Esophagus squamous epithelium (tissue), 5 donors: Measurements from ENCODE around the gene PPIAL4G. TPM values are rescaled to one million over a fixed set of nuclear protein-coding genes. Genes with fewer than 3 reads are reported as not detected.
"Not testable (repeated sequence)": the region's sequence is repeated elsewhere in the genome, so short reads cannot be mapped to it uniquely, and the experiment has no call there.

Experiments used
- DNase-seq: peaks from one replicate; lab custom pipeline; 2025; lab: John Stamatoyannopoulos, UW
- H3K27ac ChIP-seq, 4 donors: fragments of 200-600 bp; sonication (generic); one replicate each; pipeline ENCODE4 v1.5.1; 2016 to 2019; ENCODE audit warnings: mild to moderate bottlenecking in 1 of 4
- H3K27me3 ChIP-seq, 4 donors: fragments of 200-600 bp; sonication (generic); 1 replicate in 3 of 4; 2 replicates in 1 of 4; pipeline versions ENCODE4 v1.5.1 to v1.6.0; 2017 to 2021; ENCODE audit warnings: antibody characterized with exemption in 1 of 4
- H3K36me3 ChIP-seq, 3 donors: fragments of 200-600 bp; sonication (generic); one replicate each; pipeline ENCODE4 v1.5.1; 2016 to 2019
- H3K4me1 ChIP-seq, 3 donors: fragments of 200-600 bp; sonication (generic); one replicate each; pipeline ENCODE4 v1.5.1; 2017 to 2019
- H3K4me3 ChIP-seq, 4 donors: fragments of 200-600 bp; sonication (generic); 1 replicate in 3 of 4; 2 replicates in 1 of 4; pipeline ENCODE4 v1.5.1; 2016 to 2019; ENCODE audit warnings: mild to moderate bottlenecking in 2 of 4, moderate library complexity in 1 of 4
- H3K9me3 ChIP-seq, 3 donors: fragments of 200-600 bp; sonication (generic); one replicate each; pipeline ENCODE4 v1.5.1; 2016 to 2019
- POLR2A ChIP-seq, 4 donors: fragments of 450-650 bp; IDR thresholded peaks; one replicate each; pipeline ENCODE4 v1.6.1; 2017; ENCODE audit warnings: antibody characterized with exemption in 4 of 4, mild to moderate bottlenecking in 4 of 4, moderate library complexity in 3 of 4
- WGBS, 2 donors: methylation state at CpG; one replicate each; pipeline ENCODE4 v1.1.5; 2018; 5-methylcytosine and 5-hydroxymethylcytosine counted together
- intact Hi-C: fragments of 100-400 bp; cut with DNase I; formaldehyde crosslinking; loops from one replicate; pipeline ENCODE4 v1.15.0; 2022
- total RNA-seq, 4 donors: library from RNA; depleted of rRNA; stranded (reverse); fragments of >200 nt; gene quantifications; one replicate each; pipeline ENCODE4 v1.1.0, GENCODE V29; 2016
- TF ChIP-seq, protein P1 (sequence below), 6 experiments: fragments of 450-650 bp in 4 of 6; fragments of 200-600 bp in 2 of 6; sonication (generic) in 2 of 6; IDR thresholded peaks; one replicate each; pipeline ENCODE4 v1.5.1; 2016 to 2019; ENCODE audit warnings: antibody characterized with exemption in 6 of 6, mild to moderate bottlenecking in 4 of 6, moderate library complexity in 4 of 6
- donor health status: DM: yes; HTN: yes; CAD: no.

The PPIAL4G gene
- not detected for total RNA-seq

DNA sequence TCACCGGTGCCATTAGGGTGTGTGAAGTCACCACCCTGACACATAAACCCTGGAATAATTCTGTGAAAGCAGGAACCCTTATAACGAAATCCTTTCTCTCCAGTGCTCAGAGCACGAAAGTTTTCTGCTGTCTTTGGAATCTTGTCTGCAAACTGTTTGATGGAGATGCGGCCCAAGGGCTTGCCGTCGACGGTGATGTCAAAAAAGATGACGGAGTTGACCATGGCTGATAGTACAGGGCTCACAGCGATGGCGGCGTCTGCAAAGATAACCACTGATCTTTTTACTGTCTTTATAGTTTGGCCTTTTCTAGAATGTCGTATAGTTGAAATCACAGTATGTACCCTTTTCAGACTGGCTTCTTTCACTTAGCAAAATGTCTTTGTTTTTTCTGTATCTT is at the start of gene PPIAL4G:
Gene PPIAL4G (minus strand): TSS at position 274 of the 400 bp plus-strand sequence. CDS start 50 bp downstream, at position 224.
- H3K36me3 ChIP-seq, H3K9me3 ChIP-seq, DNase-seq, intact Hi-C loops, H3K4me3 ChIP-seq, H3K27ac ChIP-seq, H3K4me1 ChIP-seq, H3K27me3 ChIP-seq: not testable (repeated sequence)
- WGBS, 2 donors: 93 to 96% methylated on average over 8 to 11 of the region's 12 CpGs

DNA sequence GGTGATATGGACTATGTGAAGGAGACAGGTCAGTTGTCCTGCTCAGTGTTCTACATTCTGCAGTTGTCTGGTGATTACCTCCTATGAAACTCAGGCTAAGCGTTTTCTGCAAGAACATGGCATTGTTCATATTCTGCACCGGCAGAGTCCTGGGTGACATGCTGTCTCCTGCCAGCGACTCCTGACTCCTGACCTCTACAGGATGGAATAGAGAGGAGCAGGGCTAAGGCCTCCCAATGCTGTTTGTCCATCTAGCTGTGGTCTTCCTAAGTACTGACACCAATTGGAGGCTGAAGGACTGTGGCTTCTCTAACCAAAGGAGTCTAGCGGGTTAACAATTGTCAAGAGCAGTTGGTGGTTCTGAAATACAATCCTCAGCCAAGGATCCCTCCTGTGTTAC is 49.1 kb upstream of the PPIAL4G start:
- WGBS, 2 donors: no CpG with 5 or more reads among the region's 4 CpGs
- H3K9me3 ChIP-seq, H3K27ac ChIP-seq, intact Hi-C loops, H3K27me3 ChIP-seq, H3K4me3 ChIP-seq, H3K4me1 ChIP-seq, DNase-seq: not testable (repeated sequence)
- H3K36me3 ChIP-seq: peaks cover 0 to 14% (median 0%) of the 10 kb centered on the region in 3 donors

DNA sequence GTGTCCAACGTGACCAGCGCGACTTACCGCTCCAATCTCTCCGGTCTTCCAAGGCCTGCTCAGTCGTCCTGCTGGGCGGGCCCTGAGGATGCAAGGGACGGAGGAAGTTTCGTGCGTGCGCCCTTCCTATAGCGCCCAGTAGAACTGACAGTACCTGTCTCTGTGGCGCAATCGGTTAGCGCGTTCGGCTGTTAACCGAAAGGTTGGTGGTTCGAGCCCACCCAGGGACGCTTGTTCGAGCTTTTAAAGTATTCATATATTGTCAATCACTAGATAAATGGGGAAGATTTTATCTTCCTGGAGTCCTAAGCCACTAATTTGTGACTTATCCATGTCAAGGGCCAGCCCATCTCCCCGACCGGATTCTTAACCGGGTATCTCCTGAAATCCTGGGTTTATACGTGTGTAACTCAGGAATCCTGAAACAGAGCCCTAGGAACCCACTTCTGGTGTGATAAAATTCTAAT is 46.0 kb upstream of the PPIAL4G start:
- H3K36me3 ChIP-seq, DNase-seq, H3K9me3 ChIP-seq, intact Hi-C loops, H3K27me3 ChIP-seq, H3K4me1 ChIP-seq: not testable (repeated sequence)
- Histone ChIP-seq H3K27ac (peak overlapping the region in 3 of 4 donors; percentile 58 to 65 (median 61)), H3K4me3 (peak overlapping the region; percentile 16 to 54 (median 36))
- 2 to 10% methylated on average over 4 to 20 of the region's 25 CpGs for WGBS, 2 donors

DNA sequence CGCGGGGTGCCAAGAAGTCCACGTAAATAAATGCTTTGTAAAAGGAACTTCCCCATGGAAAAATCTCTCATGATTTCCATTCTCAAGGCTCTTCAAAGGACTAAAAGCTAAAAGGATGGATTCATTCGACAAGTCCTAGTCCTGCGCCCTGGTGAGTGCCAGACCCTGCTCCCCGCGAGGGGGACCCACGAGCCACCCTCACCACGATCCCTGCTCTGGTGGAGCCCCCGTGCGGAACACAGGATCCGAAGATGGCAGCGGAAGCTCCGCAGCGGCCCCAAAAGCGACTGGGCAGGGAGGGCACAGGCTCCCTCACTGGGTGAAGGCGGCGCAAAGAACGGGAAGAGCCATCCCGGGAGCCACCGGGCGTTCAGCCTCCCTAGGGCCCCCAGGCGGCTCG is 45.5 kb upstream of the PPIAL4G start:
- H3K27me3 ChIP-seq, H3K4me1 ChIP-seq, H3K36me3 ChIP-seq, H3K9me3 ChIP-seq, intact Hi-C loops, DNase-seq: not testable (repeated sequence)
- peak overlapping the region in 3 of 4 donors; percentile 30 to 65 (median 58) for H3K27ac ChIP-seq
- peak overlapping the region; percentile 16 to 54 (median 36) for H3K4me3 ChIP-seq
- WGBS, 2 donors: no CpG with 5 or more reads among the region's 24 CpGs

DNA sequence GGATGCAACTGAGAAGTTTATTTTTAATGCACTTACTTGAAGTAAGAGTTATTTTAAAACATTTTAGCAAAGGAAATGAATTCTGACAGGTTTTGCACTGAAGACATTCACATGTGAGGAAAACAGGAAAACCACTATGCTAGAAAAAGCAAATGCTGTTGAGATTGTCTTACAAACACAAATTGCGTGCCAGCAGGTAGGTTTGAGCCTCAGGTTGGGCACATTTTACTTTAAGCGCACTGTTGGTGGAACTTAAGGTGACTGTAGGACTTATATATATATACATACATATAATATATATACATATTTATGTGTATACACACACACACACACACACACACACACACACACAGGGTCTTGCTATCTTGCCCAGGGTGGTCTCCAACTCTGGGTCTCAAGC is 43.5 kb upstream of the PPIAL4G start:
- H3K4me3 ChIP-seq, intact Hi-C loops, H3K4me1 ChIP-seq, H3K27me3 ChIP-seq, H3K27ac ChIP-seq, DNase-seq, H3K36me3 ChIP-seq, H3K9me3 ChIP-seq: not testable (repeated sequence)
- WGBS, 2 donors: 100% methylated on average over 1 of the region's 2 CpGs; no CpG with 5 or more reads in 1 of the 2 donors

DNA sequence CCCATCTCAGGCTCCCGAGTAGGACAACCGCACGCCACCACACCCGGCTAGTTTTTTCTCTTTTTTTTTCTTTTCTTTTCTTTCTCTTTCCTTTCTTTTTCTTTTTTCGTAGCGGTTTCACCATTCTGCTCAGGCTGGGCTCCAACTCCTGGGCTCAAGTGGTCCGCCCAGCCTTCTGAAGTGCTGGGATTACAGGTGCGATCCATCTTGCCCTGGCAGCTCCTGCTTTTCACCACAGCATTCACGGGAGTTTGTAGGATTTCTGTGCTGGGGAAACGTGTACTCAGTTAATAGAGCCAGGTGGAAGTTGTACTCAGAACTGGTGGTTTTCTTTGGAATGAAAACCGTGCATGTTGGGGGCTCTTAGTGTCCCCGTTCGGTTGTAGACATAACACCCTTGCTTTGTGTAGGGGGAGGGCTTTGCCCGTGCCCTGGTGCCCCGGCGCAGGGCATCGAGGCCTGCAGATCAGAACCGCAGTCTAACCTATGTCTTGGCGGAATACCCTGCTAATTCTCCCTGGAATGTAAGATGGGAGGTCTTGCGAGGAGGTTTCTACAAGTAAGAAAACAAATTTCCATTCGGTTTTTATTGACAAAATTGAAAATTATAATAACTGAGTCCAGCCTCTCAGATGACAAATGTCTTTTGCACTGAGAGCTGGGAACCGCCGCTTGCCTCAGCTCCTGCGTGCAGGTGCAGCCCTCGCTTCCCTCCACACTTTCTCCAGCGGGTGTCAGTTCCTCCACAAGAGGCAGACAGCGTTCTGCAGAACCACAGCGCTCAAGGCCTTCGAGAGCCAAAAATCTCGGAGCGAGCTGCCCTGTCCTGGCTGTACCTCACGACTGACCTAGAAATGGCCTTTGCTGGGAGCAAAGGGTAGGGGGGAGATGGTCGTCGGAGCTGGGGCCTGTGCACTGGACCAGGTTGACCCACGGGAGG is 40.4 kb upstream of the PPIAL4G start:
- H3K4me1 ChIP-seq, H3K27me3 ChIP-seq, DNase-seq, H3K36me3 ChIP-seq, intact Hi-C loops, H3K9me3 ChIP-seq: not testable (repeated sequence)
- H3K27ac ChIP-seq: peak overlapping the region in 3 of 4 donors; percentile 75 to 90 (median 89)
- WGBS, 2 donors: 0% methylated on average over 4 of the region's 35 CpGs
- H3K4me3 ChIP-seq: peak overlapping the region in 3 of 4 donors; percentile 47 to 60 (median 50)

DNA sequence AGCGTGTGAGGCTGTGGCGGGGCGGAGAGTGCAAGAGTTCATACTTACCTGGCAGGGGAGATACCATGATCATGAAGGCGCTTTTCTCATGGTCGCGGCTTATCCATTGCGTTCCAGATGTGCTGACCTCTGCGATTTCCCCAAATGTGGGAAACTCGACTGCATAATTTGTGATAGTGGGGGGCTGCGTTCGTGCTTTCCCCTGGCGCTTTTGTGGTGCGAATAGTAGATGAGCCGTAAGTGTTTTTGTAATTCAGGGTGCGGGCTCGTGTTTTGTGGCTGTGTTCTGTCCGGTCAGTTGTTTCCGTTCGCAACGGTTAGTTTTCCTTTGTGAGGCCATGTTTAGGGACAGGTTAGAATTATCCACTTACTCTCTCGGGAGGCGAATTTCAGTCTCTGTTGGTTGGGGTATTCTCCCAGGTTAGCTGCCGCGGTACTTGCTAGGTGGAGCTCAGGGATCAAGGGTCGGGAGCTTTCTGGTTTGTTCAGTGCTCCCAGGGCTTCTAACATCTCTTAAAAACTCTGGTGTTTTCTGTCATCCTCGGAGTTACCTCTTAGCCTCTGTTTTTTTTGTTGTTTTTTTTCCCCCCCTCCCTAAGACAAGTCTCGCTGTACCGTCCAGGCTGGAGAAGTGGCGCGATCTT is 39.6 kb upstream of the PPIAL4G start:
- TF ChIP-seq, protein P1, sequence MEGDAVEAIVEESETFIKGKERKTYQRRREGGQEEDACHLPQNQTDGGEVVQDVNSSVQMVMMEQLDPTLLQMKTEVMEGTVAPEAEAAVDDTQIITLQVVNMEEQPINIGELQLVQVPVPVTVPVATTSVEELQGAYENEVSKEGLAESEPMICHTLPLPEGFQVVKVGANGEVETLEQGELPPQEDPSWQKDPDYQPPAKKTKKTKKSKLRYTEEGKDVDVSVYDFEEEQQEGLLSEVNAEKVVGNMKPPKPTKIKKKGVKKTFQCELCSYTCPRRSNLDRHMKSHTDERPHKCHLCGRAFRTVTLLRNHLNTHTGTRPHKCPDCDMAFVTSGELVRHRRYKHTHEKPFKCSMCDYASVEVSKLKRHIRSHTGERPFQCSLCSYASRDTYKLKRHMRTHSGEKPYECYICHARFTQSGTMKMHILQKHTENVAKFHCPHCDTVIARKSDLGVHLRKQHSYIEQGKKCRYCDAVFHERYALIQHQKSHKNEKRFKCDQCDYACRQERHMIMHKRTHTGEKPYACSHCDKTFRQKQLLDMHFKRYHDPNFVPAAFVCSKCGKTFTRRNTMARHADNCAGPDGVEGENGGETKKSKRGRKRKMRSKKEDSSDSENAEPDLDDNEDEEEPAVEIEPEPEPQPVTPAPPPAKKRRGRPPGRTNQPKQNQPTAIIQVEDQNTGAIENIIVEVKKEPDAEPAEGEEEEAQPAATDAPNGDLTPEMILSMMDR (IDR thresholded peaks at IDR 0.05): peak in 2 of 6 experiments; percentile 5 to 28
- TF ChIP-seq POLR2A (IDR thresholded peaks at IDR 0.05): peak; percentile 92 to 99 (median 96)
- H3K9me3 ChIP-seq, H3K27me3 ChIP-seq, H3K36me3 ChIP-seq, H3K4me1 ChIP-seq, intact Hi-C loops: not testable (repeated sequence)
- 0 to 1% methylated on average over 15 to 23 of the region's 30 CpGs for WGBS, 2 donors
- peak overlapping the region; percentile 24 to 60 (median 48) for H3K4me3 ChIP-seq
- peak; percentile 65 for DNase-seq
- H3K27ac ChIP-seq: peak overlapping the region; percentile 75 to 90 (median 84)

DNA sequence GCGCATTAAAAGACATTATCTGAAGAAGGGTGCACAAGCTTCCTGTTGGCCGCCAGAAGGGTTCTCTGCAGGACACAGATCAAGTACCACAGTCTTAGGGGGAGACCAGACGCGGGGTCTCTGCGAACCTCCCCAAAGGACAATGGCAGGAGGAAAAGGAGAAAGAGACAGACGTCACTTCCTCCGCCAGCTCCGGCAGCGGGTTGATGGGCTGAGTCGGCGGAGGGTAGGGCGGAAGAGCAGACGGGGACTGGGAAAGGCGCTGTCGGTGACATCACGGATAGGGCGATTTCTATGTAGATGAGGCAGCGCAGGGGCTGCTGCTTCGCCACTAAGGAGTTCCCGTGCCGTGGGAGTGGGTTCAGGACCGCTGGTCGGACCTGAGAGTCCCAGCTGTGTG is 39.0 kb upstream of the PPIAL4G start:
- H3K9me3 ChIP-seq, H3K36me3 ChIP-seq, H3K27me3 ChIP-seq, H3K4me1 ChIP-seq, intact Hi-C loops: not testable (repeated sequence)
- 4% methylated on average over 8 of the region's 23 CpGs; no CpG with 5 or more reads in 1 of the 2 donors for WGBS, 2 donors
- Histone ChIP-seq H3K4me3 (peak overlapping the region in 3 of 4 donors; percentile 47 to 60 (median 50)), H3K27ac (peak overlapping the region; percentile 75 to 90 (median 84))
- peak; percentile 23 for DNase-seq

DNA sequence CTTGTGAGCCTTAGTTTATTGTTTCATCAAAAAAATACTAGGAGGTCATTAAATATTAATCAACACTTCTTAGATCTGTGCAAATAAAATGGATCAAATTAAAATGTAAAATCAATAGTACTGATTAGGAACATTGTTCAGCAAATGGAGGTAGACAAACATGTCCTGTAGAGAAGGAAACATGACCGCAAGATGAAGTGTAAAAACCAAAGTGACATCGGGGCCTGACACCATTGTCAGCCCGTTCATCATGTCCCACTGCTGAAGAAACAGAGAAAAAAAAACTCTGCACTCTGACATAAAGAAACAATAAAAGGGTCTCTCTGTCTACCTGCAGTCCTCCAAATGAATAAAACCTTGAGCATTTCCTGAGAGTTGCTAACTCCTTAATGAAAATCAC is 31.2 kb upstream of the PPIAL4G start:
- H3K4me3 ChIP-seq, H3K27me3 ChIP-seq, H3K9me3 ChIP-seq, H3K4me1 ChIP-seq, intact Hi-C loops, H3K36me3 ChIP-seq, DNase-seq, H3K27ac ChIP-seq: not testable (repeated sequence)
- no CpG with 5 or more reads among the region's 3 CpGs for WGBS, 2 donors

DNA sequence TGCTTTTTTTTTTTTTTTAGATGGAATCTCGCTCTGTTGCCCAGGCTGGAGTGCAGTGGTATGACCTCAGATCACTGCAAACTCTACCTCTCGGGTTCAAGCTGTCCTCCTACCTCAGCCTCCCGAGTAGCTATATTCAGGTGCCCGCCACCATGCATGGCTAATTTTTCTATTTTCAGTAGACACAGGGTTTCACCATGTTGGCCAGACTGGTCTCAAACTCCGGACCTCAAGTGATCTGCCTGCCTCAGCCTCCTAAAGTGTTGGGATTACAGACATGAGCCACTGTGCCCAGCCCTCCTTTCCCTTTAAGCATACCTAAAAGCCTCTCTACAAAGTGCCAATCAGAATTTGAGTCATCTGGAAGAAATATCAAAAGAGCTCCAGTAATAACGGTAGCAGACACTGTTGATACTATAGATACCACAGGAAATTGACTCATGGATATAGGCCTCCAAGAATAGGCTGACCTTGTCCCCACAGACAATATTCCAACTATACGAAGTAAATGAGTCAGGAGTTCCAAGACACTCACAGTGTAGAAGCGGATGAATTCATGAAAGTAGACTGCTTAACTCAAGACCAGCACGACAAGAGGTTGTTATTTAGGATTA is 29.6 kb upstream of the PPIAL4G start:
- H3K4me3 ChIP-seq, DNase-seq, intact Hi-C loops, H3K27ac ChIP-seq, H3K9me3 ChIP-seq, H3K27me3 ChIP-seq, H3K4me1 ChIP-seq, H3K36me3 ChIP-seq: not testable (repeated sequence)
- WGBS, 2 donors: 19 to 68% methylated on average over 2 to 8 of the region's 9 CpGs

DNA sequence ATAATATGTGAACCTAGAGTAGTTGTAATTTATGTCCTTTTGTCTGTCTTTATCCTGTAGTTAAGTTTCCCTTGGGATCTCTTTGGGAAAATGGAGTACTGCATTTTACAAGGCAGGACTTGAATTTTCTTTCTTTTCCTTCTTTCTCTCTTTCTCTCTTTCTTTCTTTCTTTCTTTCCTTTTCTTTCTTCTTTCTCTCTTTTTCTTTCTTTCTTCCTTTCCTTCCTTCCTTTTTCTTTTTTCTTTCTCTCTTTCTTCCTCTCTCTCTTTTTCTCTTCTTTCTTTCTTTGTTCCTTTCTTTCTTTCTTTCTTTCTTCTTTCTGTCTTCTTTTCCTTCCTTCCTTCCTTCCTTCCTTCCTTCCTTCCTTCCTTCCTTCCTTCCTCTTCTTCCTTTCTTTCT is 10.8 kb upstream of the PPIAL4G start:
- H3K9me3 ChIP-seq, intact Hi-C loops, H3K36me3 ChIP-seq, H3K4me1 ChIP-seq, H3K27ac ChIP-seq, H3K27me3 ChIP-seq, H3K4me3 ChIP-seq, DNase-seq: not testable (repeated sequence)
